GM19468 (cell line): ENCODE data around the gene RAB11A.

ENCODE experiments used
- ATAC-seq: cut with Tn5 transposase; IDR thresholded peaks from one replicate; pipeline ENCODE4 v1.9.1; 2021; ENCODE audit warnings: mild to moderate bottlenecking, moderate library complexity, moderate number of reproducible peaks; ENCODE audit not compliant: unreplicated experiment; ENCODE audit errors: extremely low read depth

RAB11A gene

DNA sequence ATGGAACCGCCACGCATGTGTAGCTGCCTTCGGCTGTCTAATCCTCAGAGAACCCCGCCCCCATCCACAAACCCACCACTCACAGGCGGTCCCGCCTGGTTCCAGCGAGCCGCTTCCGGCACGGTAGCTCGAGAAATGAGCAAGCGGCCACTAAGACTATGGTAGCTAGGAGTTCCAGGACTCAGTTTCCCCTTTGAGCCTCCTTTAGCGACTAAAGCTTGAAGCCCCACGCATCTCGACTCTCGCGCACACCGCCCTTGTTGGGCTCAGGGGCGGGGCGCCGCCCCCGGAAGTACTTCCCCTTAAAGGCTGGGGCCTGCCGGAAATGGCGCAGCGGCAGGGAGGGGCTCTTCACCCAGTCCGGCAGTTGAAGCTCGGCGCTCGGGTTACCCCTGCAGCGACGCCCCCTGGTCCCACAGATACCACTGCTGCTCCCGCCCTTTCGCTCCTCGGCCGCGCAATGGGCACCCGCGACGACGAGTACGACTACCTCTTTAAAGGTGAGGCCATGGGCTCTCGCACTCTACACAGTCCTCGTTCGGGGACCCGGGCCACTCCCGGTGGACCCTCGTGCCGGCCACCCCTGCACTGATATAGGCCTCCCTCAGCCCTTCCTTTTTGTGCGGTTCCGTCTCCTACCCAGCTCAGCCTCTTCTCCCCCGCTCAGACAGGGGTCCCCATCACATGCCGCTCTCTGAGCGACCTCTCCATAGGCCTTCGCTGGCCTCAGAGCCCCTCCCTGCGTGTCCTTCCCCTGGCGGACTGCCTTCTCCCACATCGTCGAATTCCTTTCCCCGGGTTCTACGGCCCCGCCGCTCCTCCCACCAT, at the start of gene RAB11A:
TSS of gene RAB11A (plus strand) at position 366 of the 828 bp plus-strand sequence. CDS start at position 461, 95 bp downstream.
- peak; percentile 72 for ATAC-seq

DNA sequence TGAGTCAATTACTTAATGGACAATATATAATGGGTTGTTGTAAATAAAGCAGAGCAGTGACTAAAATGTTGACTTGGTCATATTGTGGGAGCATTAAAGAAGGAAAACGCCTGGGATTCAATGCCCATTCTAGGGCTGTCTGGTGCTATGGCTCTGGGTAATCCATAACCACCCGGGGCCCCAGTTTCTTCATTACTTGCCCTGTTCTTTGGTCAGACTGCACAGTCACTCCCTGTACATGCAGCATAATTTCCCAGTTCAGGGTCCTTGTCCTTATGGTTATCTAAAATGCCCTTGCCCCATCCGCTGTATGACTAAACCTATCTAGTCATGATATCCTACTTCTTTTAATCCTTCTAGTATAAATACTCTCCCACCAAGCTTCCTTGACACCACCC, 49.7 kb upstream of the RAB11A start:
- ATAC-seq = no peak

- ATAC-seq = no peak
Measured at GRCh38 chr15:65821070-65821469, 48.2 kb upstream of the RAB11A start.

- ATAC-seq = no peak
Measured at GRCh38 chr15:65822316-65822715, 47.0 kb upstream of the RAB11A start.

GRCh38 chr15:65824031-65824743, 45.1 kb upstream of the RAB11A start:
- no peak for ATAC-seq

DNA sequence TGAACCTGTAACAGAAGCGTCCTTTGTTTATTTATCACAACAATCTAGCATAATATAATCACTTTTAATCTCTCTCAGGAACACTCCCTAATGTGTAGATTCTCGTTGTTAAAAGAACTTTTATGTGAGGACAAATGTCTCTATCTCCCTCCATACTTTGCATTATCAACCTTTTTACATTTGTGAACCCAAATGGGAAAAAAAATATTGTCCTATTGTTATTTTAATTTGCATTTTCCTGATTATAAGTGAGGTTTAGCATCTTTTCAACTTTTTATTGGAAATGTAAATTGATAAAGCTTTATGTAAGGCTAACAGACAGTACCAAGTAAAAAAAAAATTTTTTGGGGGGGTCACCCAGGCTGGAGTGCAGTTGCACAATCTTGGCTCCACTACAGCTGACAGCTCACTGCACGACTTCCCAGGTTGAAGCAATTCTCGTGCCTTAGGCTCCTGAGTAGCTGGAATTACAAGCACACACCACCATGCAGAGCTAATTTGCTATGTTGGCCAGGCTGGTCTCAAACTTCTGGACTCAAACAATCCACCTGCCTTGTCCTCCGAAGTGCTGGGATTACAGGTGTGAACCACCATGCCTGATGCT, 44.2 kb upstream of the RAB11A start:
- no peak for ATAC-seq

DNA sequence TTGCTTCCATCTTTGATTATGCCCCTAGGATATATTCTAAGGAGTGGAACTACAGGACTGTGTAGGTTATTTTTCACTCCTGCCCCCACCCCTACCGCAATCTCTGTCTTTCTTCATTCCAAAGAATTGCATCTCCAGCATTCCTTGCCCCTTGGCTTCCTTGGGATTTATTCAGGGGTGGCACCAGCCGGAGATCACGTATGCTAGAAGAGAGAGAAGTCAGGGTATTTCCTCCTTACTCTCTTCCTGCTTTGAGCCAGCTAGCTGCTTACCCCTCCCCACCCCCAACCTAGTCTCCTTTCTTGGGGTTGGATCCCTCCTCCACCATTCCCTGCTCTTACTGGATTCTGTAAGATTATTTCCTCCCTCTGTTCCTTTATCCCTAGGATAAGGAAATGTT, 42.2 kb upstream of the RAB11A start:
- no peak for ATAC-seq

GRCh38 chr15:65828585-65828984, 40.7 kb upstream of the RAB11A start:
- no peak for ATAC-seq

- ATAC-seq = no peak
Measured at GRCh38 chr15:65829130-65829764, 40.0 kb upstream of the RAB11A start.

DNA sequence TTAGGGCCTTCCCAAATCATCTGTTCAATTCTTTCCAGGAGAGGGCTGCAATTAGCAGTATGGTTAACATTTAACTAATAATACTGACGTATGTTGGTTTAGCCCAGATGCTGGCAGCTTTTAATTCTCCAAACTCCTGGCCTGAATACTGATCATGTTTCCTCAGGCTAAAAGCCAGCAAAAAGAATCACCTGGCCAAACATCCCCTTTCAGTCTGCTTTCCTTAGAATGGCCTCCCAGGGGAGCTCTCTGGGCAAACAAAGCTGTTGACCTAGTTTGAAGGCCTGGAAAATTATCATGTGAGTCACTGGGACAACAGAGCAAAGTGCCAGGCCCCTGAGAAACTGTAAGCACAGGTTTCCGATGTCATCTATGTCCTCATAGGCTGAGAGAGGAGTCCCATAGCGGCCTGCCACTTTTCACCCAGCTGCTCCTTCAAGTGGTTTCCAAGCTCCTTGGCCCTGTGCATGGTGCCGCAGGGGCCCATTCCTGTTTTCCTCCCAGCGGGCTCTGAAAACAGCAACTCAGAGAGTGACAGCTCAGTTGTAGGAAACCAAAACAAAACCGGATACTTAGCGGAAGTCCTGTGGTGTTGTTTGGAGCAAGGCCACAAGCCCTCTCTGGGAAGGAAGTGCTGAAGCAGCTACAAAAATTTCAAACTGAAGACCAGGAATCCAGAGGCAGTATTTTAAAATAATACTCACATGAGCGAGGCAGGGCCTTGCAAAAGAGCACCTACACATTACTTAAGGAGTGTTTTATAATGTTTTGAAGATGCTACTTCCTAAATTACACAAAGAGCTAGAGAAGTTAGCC, 36.5 kb upstream of the RAB11A start:
- no peak for ATAC-seq

GRCh38 chr15:65833501-65834205, 35.6 kb upstream of the RAB11A start:
- no peak for ATAC-seq

DNA sequence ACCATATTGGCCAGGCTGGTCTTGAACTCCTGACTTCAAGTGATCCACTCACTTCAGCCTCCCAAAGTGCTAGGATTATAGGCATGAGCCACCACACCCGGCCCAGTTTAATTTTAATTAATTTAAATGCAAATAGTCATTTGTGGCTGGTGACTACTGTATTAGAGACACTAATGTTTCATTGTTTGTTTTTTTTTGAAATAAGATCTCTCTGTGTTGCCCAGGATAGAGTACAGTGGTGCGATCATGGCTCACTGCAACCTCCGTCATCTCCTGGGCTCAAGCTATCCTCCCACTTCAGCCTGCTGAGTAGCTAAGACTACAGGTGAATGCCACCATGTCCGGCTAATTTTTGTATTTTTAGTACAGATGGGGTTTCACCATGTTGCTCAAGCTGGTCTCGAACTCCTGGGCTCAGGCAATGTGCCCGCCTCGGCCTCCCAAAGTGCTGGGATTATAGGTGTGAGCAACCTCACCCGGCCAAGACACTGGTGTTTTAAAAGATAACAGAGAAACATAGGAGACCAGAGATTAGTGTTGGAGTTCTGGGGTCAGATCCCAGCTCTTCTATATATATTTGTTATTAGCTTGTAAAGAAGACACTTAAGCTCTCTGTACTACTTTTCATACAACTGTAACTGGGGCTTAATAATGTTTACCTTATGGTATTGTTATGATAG, 34.5 kb upstream of the RAB11A start:
- ATAC-seq = no peak

DNA sequence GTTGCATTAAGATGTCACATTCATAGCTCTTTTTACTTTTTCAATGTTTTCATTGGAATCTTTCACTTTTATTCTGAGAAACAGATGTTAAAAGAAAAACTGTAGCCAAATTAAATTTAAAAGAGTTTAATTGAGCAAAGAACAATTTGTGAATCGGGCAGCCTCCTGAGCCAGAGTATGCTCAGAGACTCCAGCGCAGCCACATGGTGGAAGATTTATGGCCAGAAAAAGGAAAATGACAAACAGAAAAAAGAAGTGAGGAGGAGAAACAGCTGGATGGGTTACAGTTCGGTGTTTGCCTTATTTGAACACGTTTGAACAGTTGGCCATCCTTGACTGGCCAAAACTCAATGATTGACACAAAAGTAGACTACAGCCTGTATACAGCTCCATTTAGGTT, 33.8 kb upstream of the RAB11A start:
- ATAC-seq = no peak

DNA sequence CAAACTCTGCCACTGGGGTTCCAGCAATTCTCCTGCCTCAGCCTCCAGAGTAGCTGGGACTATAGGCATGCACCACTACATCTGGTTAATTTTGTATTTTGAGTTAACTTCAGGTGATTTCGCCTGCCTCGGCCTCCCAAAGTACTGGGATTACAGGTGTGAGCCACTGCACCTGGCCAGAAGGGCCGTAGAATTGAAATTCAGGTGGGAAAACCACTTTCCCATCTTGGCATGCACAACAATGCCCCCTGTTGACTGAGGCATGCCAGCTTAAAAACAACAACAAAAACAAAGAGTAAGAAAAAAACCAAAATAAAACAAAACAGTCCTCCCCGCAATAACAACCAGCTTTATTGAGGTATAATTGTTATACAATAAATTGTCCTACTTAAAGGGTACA, 32.6 kb upstream of the RAB11A start:
- ATAC-seq = no peak

DNA sequence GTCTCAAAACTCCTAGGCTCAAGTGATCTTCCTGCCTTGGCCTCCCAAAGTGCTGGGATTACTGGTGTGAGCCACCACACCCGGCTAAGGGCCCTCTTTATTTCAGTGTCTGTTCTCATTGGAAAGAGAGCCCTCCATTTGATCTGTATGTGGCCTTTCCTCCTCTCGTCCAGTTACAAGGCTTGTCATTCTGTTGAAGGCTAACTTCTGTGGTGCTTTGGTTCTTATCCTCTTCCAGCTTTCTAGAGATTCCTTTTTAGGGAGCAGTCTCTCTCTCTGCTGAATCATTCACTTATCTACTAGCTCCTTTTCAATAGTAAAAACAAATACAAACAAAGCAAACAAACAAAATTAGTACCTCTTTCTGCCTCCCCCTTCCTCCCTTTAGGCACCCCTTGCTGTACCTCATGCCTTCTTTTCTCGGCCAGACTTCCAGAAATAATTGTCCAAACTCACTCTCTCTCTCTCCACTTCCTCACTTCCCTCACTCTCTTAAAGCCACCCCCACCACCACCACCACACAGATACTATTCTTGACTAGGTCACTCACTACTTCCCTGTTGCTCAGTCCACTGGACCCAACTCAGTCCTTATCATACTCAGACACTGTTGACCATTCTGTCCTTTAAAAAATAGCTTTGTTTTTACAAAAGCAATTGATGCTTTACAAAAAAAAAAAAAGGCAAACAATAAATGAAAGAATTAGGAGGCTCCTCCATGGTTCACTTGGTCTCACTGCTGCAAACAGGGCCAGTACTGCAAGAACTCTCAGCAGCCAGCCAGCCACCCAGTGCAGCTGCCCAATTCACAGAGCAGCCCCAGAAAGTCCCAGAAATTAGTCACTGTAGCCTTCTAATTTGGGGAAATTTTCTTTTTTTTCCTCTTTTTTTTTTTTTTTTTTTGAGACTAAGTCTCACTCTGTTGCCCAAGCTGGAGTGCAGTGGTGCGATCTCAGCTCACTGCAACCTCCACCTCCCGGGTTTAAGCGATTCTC, 31.7 kb upstream of the RAB11A start:
- ATAC-seq = no peak

- ATAC-seq = no peak
Measured at GRCh38 chr15:65839354-65839901, 29.9 kb upstream of the RAB11A start.

DNA sequence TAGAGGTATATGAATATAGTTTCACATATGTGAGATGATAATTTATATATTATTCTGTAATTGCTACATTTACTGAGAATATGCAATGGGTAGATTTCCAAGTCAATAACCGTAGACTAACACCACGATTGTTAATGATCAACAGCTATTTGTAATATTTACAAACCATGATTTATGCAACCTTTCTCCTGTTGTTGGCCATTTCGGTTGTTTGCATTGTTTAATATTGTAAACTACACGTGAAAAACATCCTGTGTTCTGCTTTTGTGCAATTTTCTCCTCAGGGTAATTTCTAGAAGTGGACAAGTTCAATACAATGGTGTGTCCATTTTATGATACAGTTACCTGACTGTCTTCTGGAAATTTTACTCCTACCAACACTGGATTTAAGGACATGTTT, 29.3 kb upstream of the RAB11A start:
- no peak for ATAC-seq
